ENCODE measurements around the gene EIF2D. TPM values are rescaled to one million over a fixed set of nuclear protein-coding genes. Genes with fewer than 3 reads are reported as not detected.

Gene EIF2D
- total and polyA plus RNA-seq, 2 of the 8 experiments (the other 6 are each of a cell fraction or from before 2014, with no cell fraction given) = 36.1 to 37.1 TPM

GRCh38 chr1:206560007-206560716 lies 52.1 kb downstream of the EIF2D start (continued):
- TF ChIP-seq CHD7 (IDR thresholded peaks at IDR 0.05; ENCODE audit: insufficient replicate concordance, low read length) (no peak), TBP (IDR thresholded peaks at IDR 0.05; ENCODE audit: low read depth, low read length) (no peak), HDAC2 (IDR thresholded peaks at IDR 0.05; ENCODE audit: borderline replicate concordance in 1 of 2, low read depth in 2 of 2, low read length in 2 of 2) (no peak), CHD2 (IDR thresholded peaks at IDR 0.05; ENCODE audit: low read length) (no peak), USF2 (IDR thresholded peaks at IDR 0.05; ENCODE audit: low read length) (no peak), SP1 (IDR thresholded peaks at IDR 0.05; ENCODE audit: low read depth, low read length) (no peak), TCF12 (IDR thresholded peaks at IDR 0.05; ENCODE audit: low read depth, low read length) (no peak), NRF1 (IDR thresholded peaks at IDR 0.05; ENCODE audit: low read depth, low read length) (no peak), KDM5A (IDR thresholded peaks at IDR 0.05; ENCODE audit: low read length) (no peak), RXRA (IDR thresholded peaks at IDR 0.05; ENCODE audit: insufficient read depth, low read depth, low read length) (no peak)

Data from H1 (cell line).